WTC11 (cell line): ENCODE measurements around the gene LLGL2.

ENCODE experiments used
- ATF1 ChIP-seq: sonication (generic); formaldehyde crosslinking; IDR thresholded peaks from 2 replicates; pipeline ENCODE4 v1.8.1; 2023; ENCODE audit warnings: mild to moderate bottlenecking, moderate library complexity, missing genetic modification reagents
- FOXJ3 ChIP-seq: sonication (generic); formaldehyde crosslinking; IDR thresholded peaks from 2 replicates; pipeline ENCODE4 v1.9.0; 2021; ENCODE audit warnings: missing genetic modification reagents, mild to moderate bottlenecking, borderline replicate concordance
- SOX15 ChIP-seq: fragments of 250-450 bp; sonication (Bioruptor Pico); IDR thresholded peaks from 2 replicates; pipeline ENCODE4 v1.9.0; 2021; ENCODE audit warnings: mild to moderate bottlenecking
- ZNF671 ChIP-seq: fragments of 250-450 bp; sonication (Bioruptor Pico); IDR thresholded peaks from 2 replicates; pipeline ENCODE4 v1.8.0; 2021; ENCODE audit warnings: mild to moderate bottlenecking
- TF ChIP-seq, protein P1 (sequence below): fragments of 200-600 bp; IDR thresholded peaks from 2 replicates; pipeline ENCODE4 v1.8.0; 2022; ENCODE audit warnings: antibody characterized with exemption

DNA sequence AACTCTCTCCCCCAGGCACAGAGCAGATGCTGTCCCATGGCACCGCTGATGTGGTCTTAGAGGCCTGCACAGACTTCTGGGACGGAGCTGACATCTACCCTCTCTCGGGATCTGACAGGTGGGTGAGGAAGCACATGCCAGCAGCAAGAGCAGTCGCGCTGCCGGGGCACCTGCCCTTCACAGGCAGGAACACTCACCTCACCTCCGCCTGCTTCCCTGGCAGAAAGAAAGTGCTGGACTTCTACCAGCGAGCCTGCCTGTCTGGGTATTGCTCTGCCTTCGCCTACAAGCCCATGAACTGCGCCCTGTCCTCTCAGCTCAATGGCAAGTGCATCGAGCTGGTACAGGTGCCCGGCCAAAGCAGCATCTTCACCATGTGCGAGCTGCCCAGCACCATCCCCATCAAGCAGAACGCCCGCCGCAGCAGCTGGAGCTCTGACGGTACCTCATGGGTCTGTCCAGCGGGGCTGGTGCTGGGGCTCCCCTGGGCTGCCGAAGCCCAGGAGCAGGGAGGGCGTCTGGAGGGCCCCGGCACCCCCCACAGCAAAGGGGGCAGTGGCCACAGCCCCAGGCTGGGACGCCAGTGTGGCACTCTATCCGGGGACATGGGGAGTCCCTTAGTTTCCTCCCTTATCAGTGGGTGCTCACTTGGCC is 31.9 kb upstream of the LLGL2 start:
- TF ChIP-seq ATF1 (CRISPR knock-in tag) (no peak), SOX15 (no peak), FOXJ3 (no peak), ZNF671 (CRISPR knock-in tag) (no peak)
- TF ChIP-seq, protein P1, sequence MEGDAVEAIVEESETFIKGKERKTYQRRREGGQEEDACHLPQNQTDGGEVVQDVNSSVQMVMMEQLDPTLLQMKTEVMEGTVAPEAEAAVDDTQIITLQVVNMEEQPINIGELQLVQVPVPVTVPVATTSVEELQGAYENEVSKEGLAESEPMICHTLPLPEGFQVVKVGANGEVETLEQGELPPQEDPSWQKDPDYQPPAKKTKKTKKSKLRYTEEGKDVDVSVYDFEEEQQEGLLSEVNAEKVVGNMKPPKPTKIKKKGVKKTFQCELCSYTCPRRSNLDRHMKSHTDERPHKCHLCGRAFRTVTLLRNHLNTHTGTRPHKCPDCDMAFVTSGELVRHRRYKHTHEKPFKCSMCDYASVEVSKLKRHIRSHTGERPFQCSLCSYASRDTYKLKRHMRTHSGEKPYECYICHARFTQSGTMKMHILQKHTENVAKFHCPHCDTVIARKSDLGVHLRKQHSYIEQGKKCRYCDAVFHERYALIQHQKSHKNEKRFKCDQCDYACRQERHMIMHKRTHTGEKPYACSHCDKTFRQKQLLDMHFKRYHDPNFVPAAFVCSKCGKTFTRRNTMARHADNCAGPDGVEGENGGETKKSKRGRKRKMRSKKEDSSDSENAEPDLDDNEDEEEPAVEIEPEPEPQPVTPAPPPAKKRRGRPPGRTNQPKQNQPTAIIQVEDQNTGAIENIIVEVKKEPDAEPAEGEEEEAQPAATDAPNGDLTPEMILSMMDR = no peak
